DMS79 (cell line): ENCODE data around the gene LTO1.

Experiments used
- DNase-seq: peaks from one replicate; lab custom pipeline; 2025; lab: John Stamatoyannopoulos, UW

Gene LTO1

GRCh38 chr11:69645801-69646492 is 29.2 kb downstream of the LTO1 start:
- no peak for DNase-seq

- no peak for DNase-seq
These were observed 30.0 kb downstream of the LTO1 start for GRCh38 chr11:69644962-69645675.

GRCh38 chr11:69644071-69644961 is 30.8 kb downstream of the LTO1 start:
- DNase-seq, result peak; percentile 72

GRCh38 chr11:69643646-69644045 is 31.5 kb downstream of the LTO1 start:
- no peak for DNase-seq

- peak; percentile 40 for DNase-seq
These were observed 32.1 kb downstream of the LTO1 start for GRCh38 chr11:69642913-69643632.

- no peak for DNase-seq
These were observed 32.6 kb downstream of the LTO1 start for GRCh38 chr11:69642549-69642912.

GRCh38 chr11:69641681-69642548 is 33.2 kb downstream of the LTO1 start:
- DNase-seq, result no peak

- DNase-seq, result no peak
These were observed 34.1 kb downstream of the LTO1 start, which contains the start of gene CCND1 for GRCh38 chr11:69640995-69641581. TSS of gene CCND1 (plus strand) at chr11:69641156. CDS start at chr11:69641314, 158 bp downstream.

GRCh38 chr11:69640260-69640994 is 34.7 kb downstream of the LTO1 start:
- DNase-seq, result no peak

GRCh38 chr11:69639831-69640230 is 35.3 kb downstream of the LTO1 start:
- no peak for DNase-seq

GRCh38 chr11:69638941-69639681 is 36.0 kb downstream of the LTO1 start:
- no peak for DNase-seq

GRCh38 chr11:69637941-69638871 is 36.9 kb downstream of the LTO1 start:
- no peak for DNase-seq

GRCh38 chr11:69637198-69637940 is 37.8 kb downstream of the LTO1 start:
- DNase-seq, result no peak

- no peak for DNase-seq
These were observed 38.5 kb downstream of the LTO1 start for GRCh38 chr11:69636512-69637197.

- no peak for DNase-seq
These were observed 39.2 kb downstream of the LTO1 start for GRCh38 chr11:69635804-69636511.

GRCh38 chr11:69635195-69635594 is 40.0 kb downstream of the LTO1 start:
- DNase-seq, result no peak
